Left lobe of liver (tissue), 2 donors: ENCODE measurements around the gene BAG3. TPM values are rescaled to one million over a fixed set of nuclear protein-coding genes. Genes with fewer than 3 reads are reported as not detected.

ENCODE experiments used
- ATAC-seq: fragments of 200-7000 bp; cut with Tn5 transposase; one replicate; pipeline ENCODE4 v1.9.1; 2020; ENCODE audit warnings: mild to moderate bottlenecking, moderate library complexity
- DNase-seq: peaks from one replicate; pipeline ENCODE4 v3.0.0-alpha.2; 2020; ENCODE audit warnings: low spot score
- total RNA-seq: library from RNA; stranded (reverse); gene quantifications from one replicate; pipeline ENCODE4 v1.2.1, GENCODE V29; 2021
- donor health status: DM: no; HTN: no; CAD: no; lungs with moderate emphysema.
- donor health status: DM: no; HTN: yes; CAD: no.

BAG3 gene
- total RNA-seq, 1 donor from 2014 or later = 11.3 TPM

DNA sequence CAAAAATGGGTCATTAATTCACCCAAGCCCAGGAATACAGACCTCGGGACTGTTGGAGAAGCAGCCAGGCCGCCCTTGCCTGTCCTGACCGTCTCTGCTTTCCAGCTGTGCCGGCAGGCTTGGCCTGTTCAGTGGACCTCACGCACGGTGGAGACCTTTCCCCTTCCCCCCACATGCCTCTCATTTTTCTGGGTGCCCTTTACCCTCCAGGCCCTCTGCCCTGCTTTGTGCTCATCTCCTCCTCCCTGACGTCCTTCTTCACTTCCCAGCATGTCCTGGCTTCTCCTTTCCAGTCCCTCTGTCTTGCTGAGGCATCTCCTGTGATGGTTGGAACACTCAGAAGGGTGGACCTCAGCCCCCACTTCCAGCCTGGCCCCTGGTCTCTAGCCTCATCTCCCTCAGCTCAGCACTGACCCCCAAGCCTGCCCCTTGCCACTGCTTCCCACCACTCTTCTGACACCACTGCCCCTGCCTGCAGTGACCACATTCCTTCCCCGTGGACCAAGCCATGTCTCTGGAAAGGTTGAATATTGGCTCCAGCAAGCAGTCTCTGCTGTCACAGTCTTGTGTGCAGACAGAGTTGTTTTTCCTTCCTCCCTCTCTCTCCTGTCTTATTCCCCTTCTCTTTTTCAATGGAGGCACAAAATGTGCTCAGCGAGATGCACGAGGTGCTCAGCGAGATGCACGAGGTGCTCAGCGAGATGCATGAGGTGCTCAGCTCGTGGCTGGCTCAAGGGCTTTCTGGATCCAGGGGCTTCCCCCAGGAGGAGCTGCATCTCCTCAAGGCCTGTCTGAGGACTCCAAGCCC lies 14.9 kb downstream of the BAG3 start:
- DNase-seq (no peak), ATAC-seq (peak; percentile 63)

DNA sequence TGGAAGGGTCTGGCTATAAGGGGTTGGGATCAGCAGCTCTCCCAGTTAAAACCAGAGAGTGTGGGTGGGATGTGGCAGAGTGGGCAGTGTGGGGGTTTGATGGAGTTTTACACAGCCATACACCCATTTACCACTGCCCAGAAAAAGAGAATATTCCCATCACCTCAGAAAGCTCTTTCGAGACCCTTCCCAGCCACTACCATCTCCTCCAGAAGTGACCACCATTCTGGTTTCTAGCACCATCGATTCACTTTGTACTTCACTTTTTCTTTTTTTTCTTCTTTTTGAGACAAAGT lies 15.5 kb downstream of the BAG3 start:
- DNase-seq (no peak), ATAC-seq (no peak)

DNA sequence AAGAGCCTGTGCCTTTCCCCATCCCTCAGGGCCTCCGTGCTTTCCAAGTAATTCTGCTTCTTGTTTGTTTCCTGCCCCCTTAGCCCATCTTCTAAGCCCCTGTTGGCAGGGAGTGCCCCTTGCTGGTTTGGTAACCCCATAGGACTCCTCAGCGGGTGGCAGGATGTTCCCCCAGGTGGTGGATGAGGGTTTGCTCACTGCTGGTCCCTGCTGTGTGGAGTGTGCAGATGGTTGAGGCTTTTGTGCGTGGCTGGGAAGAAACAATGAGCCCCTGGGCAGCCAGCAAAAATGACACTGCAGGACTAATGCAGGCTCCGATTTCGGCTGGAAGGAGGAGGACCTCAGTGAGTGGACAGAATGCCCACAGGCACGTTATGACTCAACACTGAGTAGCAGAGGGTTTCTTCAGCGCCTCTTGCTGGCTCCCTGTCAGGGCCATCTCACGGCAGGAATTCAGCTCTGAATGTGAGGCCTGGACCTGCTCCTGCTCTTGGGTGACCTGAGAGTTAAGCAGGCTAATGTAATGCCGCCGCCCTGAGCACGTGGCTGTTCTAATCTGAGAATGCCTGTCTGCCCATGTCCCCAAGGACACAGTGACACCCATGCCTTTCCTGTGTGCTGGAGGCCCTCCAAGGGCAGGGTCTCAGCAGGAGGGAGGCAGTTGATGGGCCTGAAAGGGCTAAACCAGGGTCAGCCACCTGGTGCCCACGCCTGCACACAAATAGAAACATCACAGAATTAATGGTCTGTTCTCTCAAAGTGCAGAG lies 16.6 kb downstream of the BAG3 start:
- ATAC-seq (no peak), DNase-seq (no peak)

DNA sequence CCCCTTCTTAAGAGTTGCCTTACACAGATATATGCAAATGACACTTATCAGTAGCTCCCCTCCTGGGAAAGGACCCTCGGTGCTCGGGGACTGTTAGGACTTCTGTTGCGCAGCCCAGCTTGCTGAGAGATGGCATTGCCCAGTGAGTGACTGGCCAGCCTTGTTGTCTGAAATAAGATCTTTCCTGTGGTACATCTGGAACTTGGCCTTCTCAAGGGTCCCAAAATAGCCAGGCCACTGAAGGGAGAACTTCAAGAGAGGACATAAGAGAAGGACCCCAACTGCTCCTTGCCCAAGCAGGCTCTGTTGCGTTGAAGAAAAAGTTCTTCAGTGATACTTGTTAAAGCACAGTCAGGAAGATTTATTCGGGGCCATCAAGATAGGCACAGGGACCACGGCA lies 17.3 kb downstream of the BAG3 start:
- no peak for ATAC-seq
- DNase-seq = no peak

DNA sequence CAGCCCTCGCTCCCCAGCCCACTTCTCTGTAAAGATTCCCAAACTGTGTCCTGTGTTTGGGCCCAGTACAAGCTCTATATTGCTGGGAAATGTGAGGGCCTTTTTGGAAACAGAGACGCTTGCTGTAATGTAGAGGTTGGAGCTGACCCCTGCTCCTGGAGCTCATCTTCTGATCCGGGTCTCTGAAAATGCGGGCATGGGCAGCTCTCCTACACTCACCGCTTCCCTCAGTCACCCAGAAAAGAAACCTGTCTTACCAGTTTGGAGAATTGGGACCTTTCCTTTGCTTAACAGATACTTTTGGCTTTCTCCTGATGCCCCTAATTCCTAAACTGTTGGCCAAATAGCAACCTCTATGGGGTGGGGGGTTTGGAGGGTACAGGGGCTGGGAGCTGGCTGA lies 18.2 kb downstream of the BAG3 start:
- ATAC-seq = no peak
- DNase-seq = no peak

DNA sequence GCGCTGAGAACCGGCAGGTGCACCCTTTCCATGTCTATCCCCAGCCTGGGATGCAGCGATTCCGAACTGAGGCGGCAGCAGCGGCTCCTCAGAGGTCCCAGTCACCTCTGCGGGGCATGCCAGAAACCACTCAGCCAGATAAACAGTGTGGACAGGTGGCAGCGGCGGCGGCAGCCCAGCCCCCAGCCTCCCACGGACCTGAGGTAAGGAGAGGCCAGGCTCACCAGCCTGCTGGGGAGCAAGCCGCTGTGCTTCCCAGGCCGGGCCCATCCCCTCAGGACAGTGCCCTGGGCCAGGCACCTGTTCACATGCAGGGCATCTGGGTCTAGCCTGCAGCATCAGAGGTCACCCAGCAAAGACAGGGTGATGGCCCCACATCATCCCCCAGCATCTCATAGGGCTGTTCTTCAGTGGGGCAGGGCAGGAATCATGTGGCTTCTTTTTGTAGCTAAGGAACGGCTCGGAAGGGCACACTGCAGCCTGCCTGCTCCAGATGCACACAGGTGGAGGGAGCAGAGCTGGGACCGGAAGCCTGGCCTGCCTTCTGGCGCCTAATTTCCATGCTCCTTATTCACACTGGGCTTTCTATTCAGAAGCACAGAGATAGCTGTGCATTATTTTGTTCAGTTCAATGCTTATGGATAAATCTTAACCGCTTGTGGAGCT lies 18.9 kb downstream of the BAG3 start:
- DNase-seq (no peak), ATAC-seq (no peak)

DNA sequence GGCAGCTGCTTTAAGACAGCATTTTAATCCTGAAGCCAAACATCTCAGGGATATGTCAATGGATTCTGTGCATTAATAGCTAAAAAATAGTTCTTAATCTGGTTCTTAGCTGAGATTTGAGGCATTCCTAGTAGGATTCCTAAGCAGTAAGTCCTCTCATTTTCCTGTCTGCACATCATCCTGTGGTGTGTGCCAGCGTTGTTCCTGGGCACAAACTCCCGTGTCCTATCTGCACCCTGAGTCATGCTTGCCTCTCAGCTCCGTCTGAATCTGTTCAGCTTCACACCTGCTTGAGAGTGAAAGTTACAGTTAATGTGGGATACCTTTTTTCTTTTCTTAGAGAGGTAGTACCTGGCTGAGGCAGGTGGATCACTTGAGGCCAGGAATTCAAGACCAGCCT lies 19.5 kb downstream of the BAG3 start:
- no peak for ATAC-seq
- no peak for DNase-seq

DNA sequence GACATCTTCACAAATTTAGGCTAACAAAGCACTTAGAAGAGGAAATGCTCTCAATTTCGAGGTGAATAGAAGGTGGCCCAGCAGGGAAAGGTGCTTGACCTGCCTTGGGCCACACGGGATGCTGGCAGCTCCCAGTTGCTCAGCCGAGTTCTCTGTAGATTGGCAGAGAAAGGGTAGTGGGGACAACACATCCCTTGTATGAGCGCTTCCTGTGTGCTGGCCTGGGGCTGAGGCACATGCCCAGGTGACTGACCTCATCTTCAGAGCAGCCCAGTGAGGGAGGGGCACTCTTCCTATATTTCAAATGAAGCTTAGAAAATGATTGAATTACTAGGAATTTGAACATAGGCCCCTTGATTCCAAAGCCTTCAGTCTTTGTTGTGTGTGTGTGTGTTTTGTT lies 20.2 kb downstream of the BAG3 start:
- no peak for DNase-seq

DNA sequence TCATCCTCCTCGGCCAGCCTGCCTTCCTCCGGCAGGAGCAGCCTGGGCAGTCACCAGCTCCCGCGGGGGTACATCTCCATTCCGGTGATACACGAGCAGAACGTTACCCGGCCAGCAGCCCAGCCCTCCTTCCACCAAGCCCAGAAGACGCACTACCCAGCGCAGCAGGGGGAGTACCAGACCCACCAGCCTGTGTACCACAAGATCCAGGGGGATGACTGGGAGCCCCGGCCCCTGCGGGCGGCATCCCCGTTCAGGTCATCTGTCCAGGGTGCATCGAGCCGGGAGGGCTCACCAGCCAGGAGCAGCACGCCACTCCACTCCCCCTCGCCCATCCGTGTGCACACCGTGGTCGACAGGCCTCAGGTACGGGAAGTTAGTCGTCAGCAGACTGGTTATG lies 21.1 kb downstream of the BAG3 start:
- ATAC-seq = no peak
- no peak for DNase-seq

More for the DNA sequence above, 20.2 kb downstream of the BAG3 start:
- ATAC-seq = no peak

DNA sequence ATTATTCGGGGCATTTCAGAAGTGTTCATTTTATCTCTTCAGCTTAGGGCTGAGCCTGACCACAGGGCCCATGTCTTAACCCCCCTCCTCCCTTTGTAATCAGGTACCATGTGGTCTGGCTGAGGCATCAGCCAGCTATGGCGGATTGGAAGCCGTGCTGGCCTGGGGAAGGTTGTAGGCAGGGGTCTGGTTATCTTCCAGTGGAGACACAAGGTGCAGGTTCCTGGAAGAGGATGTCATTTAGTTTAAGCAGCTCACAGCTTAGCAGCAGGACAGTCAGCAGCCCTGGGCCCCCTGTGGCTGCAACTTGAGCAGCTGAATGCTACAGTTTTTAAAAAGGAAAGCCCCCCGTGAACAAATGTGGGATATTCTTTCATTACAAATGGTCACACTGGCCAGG lies 22.1 kb downstream of the BAG3 start:
- ATAC-seq (no peak), DNase-seq (no peak)

DNA sequence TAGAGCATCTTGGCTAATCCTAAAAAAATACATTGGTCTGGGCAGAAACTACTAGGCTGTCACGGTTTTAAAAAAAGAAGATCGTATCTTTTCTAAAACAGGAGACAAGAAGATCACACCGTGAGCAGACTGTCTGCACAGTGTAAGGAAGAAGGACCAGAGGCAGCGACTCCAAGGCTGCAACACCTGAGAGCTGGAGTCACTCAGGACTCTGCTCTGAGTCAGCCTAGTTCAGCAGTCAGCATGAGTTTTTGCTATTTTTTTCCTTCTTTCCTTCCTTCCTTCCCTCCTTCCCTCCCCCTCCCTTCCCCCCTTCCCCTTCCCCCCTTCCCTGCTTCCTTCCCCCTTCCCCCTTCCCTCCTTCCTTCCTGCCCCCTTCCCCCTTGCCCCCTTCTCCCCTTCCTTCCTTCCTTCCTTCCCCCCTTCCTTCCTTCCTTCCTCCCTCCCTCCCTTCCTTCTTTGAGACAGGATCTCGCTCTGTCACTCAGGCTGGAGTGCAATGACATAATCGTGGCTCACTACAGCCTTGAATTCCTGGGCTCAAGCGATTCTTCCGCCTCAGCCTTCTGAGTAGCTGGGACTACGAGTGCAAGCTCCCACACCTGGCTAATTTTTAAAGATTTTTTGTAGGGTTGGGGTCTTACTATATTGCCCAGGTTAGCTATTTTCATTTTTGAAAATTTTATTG lies 24.4 kb downstream of the BAG3 start:
- DNase-seq = no peak
- no peak for ATAC-seq

DNA sequence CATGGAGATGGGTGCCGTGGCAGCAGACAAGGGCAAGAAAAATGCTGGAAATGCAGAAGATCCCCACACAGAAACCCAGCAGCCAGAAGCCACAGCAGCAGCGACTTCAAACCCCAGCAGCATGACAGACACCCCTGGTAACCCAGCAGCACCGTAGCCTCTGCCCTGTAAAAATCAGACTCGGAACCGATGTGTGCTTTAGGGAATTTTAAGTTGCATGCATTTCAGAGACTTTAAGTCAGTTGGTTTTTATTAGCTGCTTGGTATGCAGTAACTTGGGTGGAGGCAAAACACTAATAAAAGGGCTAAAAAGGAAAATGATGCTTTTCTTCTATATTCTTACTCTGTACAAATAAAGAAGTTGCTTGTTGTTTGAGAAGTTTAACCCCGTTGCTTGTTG lies 25.9 kb downstream of the BAG3 start:
- DNase-seq (no peak), ATAC-seq (no peak)

DNA sequence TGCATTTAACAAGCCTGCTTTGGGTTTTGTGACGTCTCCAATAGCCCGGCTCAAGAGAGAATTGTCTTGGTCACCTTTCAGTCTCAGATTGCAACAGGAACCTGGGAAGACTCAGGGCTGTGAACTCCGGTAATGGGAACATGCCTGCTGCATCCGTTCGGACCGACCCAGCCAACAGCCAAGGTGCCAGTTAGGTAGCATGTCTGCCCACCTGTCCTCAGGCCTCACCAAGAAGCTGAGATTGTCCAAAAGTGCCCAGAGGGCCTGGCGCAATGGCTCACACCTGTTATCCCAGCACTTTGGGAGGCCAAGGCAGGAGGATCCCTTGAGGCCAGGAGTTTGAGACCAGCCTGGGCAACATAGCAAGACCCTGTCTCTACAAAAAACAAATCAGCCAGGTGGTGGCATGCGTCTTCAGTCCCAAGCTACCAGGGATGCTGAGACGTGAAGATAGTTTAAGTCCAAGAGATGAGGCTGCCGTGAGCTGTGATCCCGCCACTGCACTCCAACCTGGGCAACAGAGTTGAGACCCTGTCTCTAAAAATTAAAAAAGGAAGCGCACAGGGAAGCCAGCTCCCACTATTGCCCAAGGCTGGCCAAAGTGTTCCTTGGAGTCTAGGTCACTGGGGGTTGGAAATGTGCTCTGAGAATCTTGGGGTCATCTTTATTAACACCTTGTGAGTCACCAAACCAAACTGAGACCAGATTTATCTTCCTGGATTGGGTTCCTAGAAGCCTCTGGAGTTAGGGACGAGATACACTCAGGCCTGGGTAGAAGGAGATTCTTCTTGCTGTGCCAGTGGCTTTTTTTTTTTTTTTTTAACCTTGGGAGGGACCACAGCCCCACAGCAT lies 26.9 kb downstream of the BAG3 start:
- ATAC-seq = no peak
- DNase-seq = no peak

DNA sequence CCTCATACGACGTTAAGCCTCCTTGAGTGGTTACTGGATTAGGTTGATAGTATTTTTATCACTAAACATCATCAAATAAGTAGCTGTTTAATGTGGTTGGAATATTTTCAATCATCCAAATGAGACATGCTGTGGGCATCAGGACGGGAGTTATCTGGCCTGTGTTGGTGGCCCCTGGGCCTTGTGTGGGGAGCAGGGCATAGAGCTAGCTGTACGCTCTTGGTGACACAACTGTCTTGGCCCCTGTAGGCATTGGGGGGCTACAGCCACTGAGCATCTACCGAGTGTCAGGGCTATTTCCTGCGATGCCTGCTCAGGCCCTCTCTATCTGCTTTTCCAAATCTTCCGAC lies 28.3 kb downstream of the BAG3 start:
- ATAC-seq = no peak
- DNase-seq = no peak

DNA sequence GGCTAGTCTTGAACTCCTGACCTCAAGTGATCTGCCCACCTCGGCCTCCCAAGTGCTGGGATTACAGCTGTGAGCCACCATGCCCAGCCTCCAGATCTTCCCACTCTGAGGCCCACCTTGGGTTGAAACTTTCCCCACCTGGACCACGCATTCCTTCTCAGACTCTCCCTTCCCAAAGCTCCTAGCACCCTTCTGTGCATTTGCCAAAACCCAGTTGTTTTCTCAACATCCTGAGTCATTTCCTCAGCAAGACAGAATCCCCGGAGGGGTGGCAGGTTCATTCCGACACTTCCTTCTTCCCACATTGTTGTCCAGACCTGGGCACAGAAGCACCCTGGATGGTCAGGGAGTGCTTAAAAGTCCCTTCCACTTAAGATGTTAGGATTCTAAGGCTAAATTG lies 28.9 kb downstream of the BAG3 start:
- DNase-seq = no peak
- ATAC-seq = no peak

DNA sequence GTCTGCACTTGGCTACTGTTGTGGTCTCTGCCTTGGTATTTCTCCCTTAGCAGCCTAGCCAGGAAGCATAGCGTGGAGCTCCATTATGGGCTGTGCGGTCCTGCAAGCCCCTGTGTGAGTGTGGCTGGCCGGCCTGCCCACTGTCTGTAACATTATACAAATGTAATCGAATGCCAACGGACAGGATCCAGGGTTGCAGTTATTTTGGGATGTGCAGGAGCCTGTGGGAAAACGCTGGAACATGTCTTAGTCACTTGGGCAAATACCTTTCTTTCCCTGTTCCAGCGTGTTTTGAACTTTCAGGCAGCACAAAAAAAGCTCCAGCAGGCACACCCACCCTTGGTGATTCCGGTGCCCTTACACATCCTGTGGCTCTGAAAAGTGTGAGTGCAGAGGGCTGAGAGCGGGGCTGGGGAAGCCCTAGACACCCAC lies 29.5 kb downstream of the BAG3 start:
- ATAC-seq = no peak

DNA sequence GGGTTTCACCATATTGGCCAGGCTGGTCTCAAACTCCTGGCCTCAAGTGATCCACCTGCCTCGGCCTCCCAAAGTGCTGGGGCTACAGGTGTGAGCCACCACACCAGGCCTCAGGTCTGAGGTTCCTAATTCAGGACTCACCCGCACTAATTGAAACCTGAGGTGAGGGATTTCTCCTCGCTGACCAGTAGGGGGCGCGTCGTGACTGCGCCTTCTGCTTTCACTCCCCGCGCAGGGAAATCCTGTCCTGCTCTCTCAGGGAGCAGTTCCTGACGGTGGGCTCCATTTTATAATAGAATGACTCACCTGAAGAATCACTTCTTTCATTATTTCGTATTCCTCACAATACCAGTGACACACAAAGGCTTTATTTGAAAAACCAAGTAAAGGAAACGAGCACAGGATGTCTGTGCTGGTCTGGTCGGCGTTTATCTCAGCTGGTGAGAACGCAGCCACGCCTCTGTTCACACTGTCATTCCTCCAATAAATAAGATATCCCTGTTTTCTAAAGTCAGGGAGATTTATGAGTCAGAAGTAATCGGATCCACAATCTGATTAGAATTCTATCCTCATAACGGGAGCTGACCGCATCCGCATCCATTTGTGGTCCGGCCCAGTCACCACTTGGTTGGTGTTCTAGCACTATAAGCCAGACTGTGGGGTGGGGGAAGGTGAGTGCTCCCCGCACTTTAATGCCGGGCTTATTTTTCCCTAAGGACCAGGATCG lies 35.4 kb downstream of the BAG3 start:
- ATAC-seq (peak; percentile 98), DNase-seq (peak; percentile 68)

More for the DNA sequence above, 29.5 kb downstream of the BAG3 start:
- no peak for DNase-seq

DNA sequence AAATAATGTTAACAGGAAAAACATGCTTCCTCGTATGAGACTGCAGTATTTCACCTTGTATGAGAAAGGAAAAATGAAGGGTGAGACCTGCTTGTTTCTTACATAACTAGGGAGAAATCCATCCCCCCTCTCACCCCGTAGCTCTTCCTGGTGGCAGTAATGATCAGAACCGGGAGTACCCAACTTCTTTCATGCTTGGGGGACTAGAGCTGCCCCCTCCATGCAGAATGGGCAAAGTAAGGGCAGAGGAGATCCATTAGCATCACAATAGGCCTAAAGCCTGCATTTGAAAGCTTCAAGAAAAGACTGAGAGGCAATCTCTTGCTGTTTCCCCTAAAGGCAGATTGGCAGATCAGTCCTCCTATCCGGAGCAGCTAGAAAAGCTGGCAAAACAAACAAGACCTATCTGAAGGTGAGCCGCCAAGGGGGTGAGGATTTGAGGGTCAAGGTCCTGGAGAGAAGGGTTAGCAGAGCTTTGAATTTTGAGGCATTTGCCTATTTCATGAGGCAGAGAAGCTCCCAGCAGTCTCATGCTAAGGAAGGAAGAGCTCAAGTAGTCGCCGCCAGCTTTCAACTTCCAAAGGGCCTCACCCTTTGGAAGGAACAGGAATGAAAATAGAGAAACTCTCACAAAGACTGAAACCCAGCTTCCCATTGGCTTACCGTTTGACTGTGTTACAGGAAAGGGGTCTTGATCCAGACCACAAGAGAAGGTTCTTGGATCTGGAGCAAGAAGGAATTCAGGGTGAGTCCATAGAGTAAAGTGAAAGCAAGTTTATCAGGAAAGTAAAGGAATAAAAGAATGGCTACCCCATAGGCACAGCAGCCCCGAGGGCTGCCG lies 36.2 kb downstream of the BAG3 start:
- DNase-seq = no peak
- no peak for ATAC-seq

DNA sequence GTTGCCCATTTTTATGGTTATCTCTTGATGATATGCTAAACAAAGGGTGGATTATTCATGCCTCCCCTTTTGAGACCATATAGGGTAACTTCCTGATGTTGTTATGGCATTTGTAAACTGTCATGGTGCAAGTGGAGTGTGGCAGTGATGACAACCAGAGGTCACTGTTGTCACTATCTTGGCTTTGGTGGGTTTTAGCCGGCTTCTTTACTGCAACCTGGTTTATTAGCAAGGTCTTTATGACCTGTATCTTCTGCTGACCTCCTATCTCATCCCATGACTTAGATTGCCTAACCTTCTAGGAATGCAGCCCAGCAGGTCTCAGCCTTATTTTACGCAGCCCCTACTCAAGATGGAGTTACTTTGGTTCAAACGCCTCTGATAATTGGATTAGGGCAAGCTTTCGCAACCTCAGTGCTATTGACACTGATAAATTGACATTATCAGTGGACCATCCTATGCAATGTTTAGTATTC lies 36.9 kb downstream of the BAG3 start:
- DNase-seq (no peak), ATAC-seq (no peak)
